VCaP (cell line): Measurements from ENCODE around the gene PAPSS2.

ENCODE experiments used
- H3K27ac ChIP-seq: fragments of 450-650 bp; 2 replicates; pipeline ENCODE4 v1.5.1; 2017
- CTCF ChIP-seq: fragments of 450-650 bp; conservative IDR thresholded peaks from 2 replicates; pipeline ENCODE4 v1.5.1; 2017; ENCODE audit warnings: mild to moderate bottlenecking, moderate library complexity

The PAPSS2 gene

GRCh38 chr10:87713707-87714106 lies 54.0 kb downstream of the PAPSS2 start:
- TF ChIP-seq CTCF, result no peak
- H3K27ac ChIP-seq, result no peak overlapping the region

DNA sequence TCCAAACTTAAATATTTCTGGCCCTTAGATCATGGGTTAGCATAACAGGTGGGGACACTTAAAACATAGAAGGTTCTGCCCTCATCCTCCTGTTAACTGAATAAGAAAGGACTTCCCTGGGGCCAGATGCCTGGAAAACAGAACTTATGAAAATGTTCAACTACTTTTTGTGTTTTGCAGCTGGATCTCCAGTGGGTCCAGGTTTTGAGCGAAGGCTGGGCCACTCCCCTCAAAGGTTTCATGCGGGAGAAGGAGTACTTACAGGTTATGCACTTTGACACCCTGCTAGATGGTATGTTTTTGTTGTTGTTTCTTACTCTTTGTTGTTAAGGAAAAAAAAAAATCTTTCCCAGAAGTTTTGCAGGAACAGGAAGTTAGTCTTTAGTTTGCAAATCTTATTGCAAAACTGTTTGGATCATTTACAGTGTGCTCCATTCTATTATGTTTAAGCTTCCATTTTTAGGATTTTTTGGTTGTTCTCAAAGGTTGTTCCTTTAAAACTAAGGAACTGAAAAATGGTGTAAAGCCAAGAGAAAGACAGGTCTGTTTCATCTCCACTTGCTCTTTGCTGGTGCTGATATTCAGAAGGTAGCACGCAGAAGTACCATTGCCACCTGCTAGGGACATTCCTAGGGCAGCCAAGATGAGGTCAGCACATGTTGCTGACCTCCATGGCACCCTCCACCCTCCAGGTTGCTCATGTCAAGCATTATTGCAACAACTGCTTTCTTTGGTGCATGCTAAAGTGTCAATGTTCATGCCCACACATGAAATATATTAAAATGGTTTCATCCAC lies 56.1 kb downstream of the PAPSS2 start:
- TF ChIP-seq CTCF, result no peak
- no peak overlapping the region for H3K27ac ChIP-seq

- H3K27ac ChIP-seq, result no peak overlapping the region
- TF ChIP-seq CTCF, result no peak
These were observed 56.6 kb downstream of the PAPSS2 start for GRCh38 chr10:87716348-87716670.

GRCh38 chr10:87720665-87721064 lies 61.0 kb downstream of the PAPSS2 start:
- H3K27ac ChIP-seq, result no peak overlapping the region
- no peak for TF ChIP-seq CTCF

- H3K27ac ChIP-seq, result no peak overlapping the region
- no peak for TF ChIP-seq CTCF
These were observed 62.1 kb downstream of the PAPSS2 start for GRCh38 chr10:87721781-87722180.

DNA sequence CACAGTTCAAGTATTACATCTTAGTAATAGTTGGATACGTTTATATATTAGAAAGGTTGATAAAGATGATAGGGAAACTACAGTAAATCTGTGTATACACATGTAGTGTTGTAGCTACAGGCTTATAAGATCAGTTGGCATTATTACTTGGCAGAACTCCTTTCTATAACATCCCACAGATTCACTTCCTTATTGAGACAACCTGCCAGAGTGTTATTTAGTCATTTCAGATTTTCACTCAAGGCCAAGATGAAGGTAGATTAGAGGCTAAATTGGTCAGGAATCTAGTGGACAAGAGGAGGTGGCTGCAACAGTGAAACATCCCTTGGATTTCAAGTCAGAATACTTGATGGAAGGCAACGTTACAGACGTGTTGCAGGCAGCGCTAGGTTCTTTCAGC lies 63.0 kb downstream of the PAPSS2 start:
- H3K27ac ChIP-seq, result no peak overlapping the region; the same call in 1 of the 2 replicates
- TF ChIP-seq CTCF, result no peak

GRCh38 chr10:87723500-87723899 lies 63.8 kb downstream of the PAPSS2 start:
- no peak for TF ChIP-seq CTCF
- H3K27ac ChIP-seq, result no peak overlapping the region
